HUES48 (cell line): Measurements from ENCODE around the gene WFDC12.
"Not testable (repeated sequence)": the region's sequence is repeated elsewhere in the genome, so short reads cannot be mapped to it uniquely, and the experiment has no call there.

Source experiments
- H3K27ac ChIP-seq: one replicate; pipeline ENCODE4 v1.7.0; 2013; ENCODE audit warnings: low read depth, low read length, inconsistent platforms
- H3K27me3 ChIP-seq: 2 replicates; pipeline ENCODE4 v1.6.1; 2013; ENCODE audit warnings: mild to moderate bottlenecking, low read length; ENCODE audit not compliant: control insufficient read depth, insufficient read depth
- H3K36me3 ChIP-seq: 2 replicates; pipeline ENCODE4 v1.6.1; 2013; ENCODE audit warnings: low read length; ENCODE audit not compliant: control insufficient read depth, insufficient read depth
- H3K4me1 ChIP-seq: 2 replicates; pipeline ENCODE4 v1.6.1; 2013; ENCODE audit warnings: mild to moderate bottlenecking, low read length; ENCODE audit not compliant: control insufficient read depth, insufficient read depth
- H3K4me3 ChIP-seq: 2 replicates; pipeline ENCODE4 v1.5.1; 2013; ENCODE audit warnings: mild to moderate bottlenecking, low read depth, low read length
- H3K9ac ChIP-seq: 2 replicates; pipeline ENCODE4 v1.6.1; 2013; ENCODE audit warnings: mild to moderate bottlenecking, low read depth, low read length, moderate library complexity
- H3K9me3 ChIP-seq: 2 replicates; pipeline ENCODE4 v1.6.1; 2013; ENCODE audit warnings: low read length; ENCODE audit not compliant: control insufficient read depth, insufficient read depth

WFDC12 gene, protein sequence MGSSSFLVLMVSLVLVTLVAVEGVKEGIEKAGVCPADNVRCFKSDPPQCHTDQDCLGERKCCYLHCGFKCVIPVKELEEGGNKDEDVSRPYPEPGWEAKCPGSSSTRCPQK

DNA sequence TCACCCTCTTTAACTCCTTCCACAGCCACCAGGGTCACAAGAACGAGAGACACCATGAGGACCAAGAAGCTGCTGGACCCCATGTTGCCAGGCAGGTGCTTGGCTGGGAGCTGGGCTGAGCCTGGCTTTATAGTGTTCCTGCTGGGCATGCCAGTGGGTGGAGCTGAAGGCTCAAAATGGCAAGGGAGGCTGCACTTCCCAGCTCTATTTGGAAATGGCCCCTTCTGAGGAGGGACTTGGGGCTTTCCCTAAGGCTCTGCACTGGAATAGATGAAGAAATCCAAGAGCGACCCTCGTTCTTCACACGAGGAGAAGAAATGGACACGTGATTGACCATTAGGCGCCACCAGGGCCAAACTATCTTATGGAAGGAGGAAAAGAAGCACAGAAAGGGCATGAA lies at the start of gene WFDC12:
Gene WFDC12, minus strand, starts transcription at position 101 of the 400 bp plus-strand sequence. Its CDS starts 18 bp downstream, at position 83.
- Histone ChIP-seq H3K4me3 (no peak within 1 kb of the TSS), H3K9me3 (no peaks in the 10 kb centered on the region), H3K4me1 (no peaks in the 10 kb centered on the region), H3K36me3 (no peaks in the 10 kb centered on the region), H3K27me3 (peaks cover 4% of the 10 kb centered on the region; the same call in 1 of the 2 replicates), H3K27ac (no peak within 1 kb of the TSS), H3K9ac (no peak within 1 kb of the TSS)

DNA sequence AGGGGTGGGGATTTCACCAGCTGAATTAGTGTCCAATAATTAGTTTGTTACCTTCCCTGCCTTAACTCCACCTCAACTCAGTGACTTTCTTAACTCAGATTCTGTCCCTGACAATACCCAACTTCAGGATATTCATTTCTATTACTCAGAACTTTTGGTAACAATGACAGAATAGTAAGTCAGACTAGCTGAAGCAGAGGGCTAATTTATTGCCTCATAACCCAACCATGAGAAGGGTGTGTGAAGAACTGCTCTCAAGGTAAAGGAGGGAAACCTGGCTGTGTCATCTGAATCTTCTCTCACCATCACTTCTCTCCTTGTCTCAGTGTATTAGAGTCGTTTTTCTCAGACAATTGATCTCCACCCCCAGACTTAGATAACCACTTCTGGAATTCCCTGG lies 49.3 kb upstream of the WFDC12 start:
- Histone ChIP-seq H3K4me1 (no peaks in the 10 kb centered on the region), H3K4me3 (no peak overlapping the region), H3K9ac (no peak overlapping the region), H3K27ac (no peak overlapping the region), H3K9me3 (no peaks in the 10 kb centered on the region), H3K27me3 (no peaks in the 10 kb centered on the region), H3K36me3 (no peaks in the 10 kb centered on the region)

DNA sequence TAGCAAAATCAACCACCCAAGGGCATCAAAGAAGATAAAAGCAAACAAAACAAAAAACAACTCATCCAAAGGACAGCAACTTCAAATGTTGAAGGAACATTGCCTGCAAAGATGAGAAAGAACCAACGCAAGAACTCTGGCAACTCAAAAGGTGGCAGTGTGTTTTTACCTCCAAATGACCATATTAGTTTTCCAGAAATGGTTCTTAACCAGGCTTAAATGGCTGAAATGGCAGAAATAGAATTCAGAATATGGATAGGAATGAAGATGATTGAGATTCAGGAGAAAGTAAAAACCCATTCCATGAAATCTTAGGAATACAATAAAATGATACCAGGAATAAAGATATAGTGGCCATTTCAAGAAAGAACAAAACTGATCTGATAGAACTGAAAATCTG lies 40.6 kb upstream of the WFDC12 start:
- Histone ChIP-seq H3K9ac (no peak overlapping the region), H3K4me1 (no peaks in the 10 kb centered on the region), H3K27ac (no peak overlapping the region), H3K27me3 (no peaks in the 10 kb centered on the region; the same call in 1 of the 2 replicates), H3K4me3 (no peak overlapping the region), H3K9me3 (no peaks in the 10 kb centered on the region; the same call in 1 of the 2 replicates), H3K36me3 (no peaks in the 10 kb centered on the region)

DNA sequence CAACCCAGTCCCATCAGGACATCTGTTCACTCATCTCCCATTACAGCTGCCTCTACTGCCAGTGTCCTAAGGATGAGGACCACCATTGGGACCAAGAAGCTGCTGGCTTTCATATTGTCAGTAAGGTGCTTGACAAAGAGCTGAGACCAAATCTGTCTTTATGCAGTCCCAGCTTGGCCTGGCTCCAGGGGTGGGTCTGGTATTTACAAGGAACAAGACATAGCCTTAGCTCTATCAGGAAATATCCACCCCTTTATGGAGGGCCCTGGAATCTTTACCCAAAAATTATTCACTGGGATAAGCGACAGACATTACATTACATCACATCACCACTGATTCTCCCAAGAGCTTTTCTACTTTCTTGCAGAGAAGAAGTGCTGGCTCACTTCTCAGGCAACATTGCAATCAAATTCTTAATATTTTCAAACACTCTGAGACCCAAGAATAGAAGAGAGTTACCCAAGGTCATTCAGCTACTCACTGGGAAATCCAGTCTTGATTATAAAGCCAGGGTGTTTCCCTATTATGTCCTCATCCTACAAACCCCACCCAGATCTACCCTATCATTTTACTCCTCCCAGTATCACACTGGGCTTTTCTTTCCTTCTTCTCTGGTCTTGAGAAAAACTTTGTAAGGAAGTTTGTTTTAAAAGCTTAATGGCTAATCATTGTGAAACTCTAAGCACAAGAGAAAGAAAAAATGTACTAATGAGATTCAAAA lies 39.0 kb upstream of the WFDC12 start:
- H3K36me3 ChIP-seq, result no peaks in the 10 kb centered on the region
- no peaks in the 10 kb centered on the region; the same call in 1 of the 2 replicates for H3K9me3 ChIP-seq
- no peak overlapping the region for H3K9ac ChIP-seq
- H3K27me3 ChIP-seq, result no peaks in the 10 kb centered on the region; the same call in 1 of the 2 replicates
- no peak overlapping the region for H3K27ac ChIP-seq
- no peaks in the 10 kb centered on the region for H3K4me1 ChIP-seq
- no peak overlapping the region for H3K4me3 ChIP-seq

DNA sequence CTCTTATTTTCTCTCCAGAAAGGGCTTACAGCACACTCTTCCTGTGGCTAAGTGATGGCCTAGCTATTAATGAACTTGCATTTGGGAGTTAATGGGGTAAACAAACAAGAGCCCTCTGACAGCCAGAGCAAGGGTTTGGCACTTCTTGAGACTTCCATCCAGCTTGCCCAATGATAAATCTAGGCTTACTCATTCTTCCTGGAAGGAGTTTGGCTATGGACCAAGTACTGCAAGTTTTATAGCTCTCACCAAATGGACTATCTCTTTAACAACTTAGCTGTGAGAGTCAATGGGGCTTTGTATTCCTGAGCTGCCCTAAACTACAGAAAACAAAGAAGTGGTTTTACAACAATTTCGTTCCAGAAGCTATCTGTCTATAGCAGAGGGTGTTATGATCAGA lies 33.7 kb upstream of the WFDC12 start:
- no peak overlapping the region for H3K4me3 ChIP-seq
- no peaks in the 10 kb centered on the region for H3K36me3 ChIP-seq
- no peaks in the 10 kb centered on the region; the same call in 1 of the 2 replicates for H3K9me3 ChIP-seq
- H3K4me1 ChIP-seq, result no peaks in the 10 kb centered on the region
- H3K27ac ChIP-seq, result no peak overlapping the region
- no peaks in the 10 kb centered on the region for H3K27me3 ChIP-seq
- H3K9ac ChIP-seq, result no peak overlapping the region

DNA sequence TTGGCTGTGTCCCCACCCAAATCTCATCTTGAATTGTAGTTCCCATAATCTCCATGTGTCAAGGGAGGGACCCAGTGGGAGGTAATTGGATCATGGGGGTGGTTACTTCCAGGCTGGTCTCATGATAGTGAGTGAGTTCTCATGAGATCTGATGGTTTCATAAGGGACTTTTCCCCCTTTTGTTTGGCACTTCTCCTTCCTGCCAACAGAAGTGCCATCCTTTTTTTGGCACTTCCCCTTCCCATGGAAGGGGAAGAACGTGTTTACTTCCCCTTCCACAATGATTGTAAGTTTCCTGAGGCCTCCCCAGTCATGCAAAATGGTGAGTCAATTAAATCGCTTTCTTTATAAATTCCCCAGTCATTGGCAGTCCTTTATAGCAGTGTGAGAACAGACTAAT lies 32.4 kb upstream of the WFDC12 start:
- Histone ChIP-seq H3K4me3 (no peak overlapping the region), H3K27ac (no peak overlapping the region), H3K9me3 (no peaks in the 10 kb centered on the region), H3K9ac (no peak overlapping the region), H3K36me3 (no peaks in the 10 kb centered on the region), H3K27me3 (no peaks in the 10 kb centered on the region), H3K4me1 (no peaks in the 10 kb centered on the region)

DNA sequence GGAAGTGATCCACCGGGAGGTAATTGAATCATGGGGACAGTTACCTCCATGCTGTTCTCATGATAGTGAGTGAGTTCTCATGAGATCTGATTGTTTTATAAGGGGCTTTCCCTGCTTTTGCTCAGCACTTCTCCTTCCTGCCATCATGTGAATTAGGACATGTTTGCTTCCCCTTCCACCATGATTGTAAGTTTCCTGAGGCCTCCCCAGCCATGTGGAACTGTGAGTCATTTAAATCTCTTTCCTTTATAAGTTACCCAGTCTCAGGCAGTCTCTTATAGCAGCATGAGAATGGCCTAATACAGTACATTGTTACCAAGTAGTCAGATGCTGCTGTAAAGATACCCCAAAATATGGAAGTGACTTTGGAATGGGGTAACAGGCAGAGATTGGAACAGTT lies 30.5 kb upstream of the WFDC12 start:
- H3K9me3 ChIP-seq, H3K36me3 ChIP-seq, H3K4me3 ChIP-seq, H3K9ac ChIP-seq, H3K4me1 ChIP-seq, H3K27ac ChIP-seq, H3K27me3 ChIP-seq: not testable (repeated sequence)

DNA sequence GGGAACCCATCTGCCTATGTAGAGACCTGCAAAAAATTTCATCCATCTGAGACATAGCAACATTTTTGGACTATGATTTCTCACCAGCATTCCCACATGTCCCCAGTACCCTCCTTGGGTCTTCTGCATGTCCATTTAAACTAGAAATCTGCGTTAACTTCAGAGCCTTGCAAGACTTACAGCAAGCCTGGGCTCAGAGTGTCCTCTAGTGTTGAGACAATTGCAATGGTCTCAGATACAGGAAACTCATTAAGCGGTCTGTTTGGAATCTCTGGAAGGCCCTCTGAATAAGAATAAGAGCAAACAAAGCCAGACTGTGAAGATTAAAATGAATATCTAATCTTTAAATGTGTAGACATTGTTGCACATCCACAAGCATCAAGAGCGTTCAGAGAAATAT lies 29.9 kb upstream of the WFDC12 start:
- Histone ChIP-seq H3K36me3 (no peaks in the 10 kb centered on the region), H3K9ac (no peak overlapping the region), H3K27ac (no peak overlapping the region), H3K4me3 (no peak overlapping the region), H3K4me1 (no peaks in the 10 kb centered on the region), H3K27me3 (peaks cover 8% of the 10 kb centered on the region; the same call in 1 of the 2 replicates), H3K9me3 (no peaks in the 10 kb centered on the region)

DNA sequence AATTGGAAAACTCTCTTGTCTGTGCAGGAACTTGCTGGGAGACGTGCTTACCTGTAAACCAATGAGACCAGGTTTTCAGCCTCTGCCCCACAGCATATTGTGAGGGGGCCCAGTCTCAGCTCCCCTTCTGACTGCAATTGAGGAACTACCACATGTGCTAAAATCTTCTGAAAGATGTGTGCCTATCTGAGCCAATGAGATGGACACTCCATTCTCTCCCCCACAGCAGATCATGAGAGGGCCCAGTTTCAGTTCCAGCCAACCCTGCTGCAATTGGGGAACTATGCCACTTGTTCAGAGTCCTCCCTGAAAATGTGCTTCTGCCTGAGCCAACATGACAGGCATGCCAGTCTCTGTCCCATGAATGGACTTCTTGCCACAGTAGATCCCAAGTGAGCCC lies 29.5 kb upstream of the WFDC12 start:
- Histone ChIP-seq H3K4me3 (no peak overlapping the region), H3K9ac (no peak overlapping the region), H3K4me1 (no peaks in the 10 kb centered on the region), H3K36me3 (no peaks in the 10 kb centered on the region), H3K9me3 (no peaks in the 10 kb centered on the region), H3K27me3 (peaks cover 11% of the 10 kb centered on the region; the same call in 1 of the 2 replicates), H3K27ac (no peak overlapping the region)

DNA sequence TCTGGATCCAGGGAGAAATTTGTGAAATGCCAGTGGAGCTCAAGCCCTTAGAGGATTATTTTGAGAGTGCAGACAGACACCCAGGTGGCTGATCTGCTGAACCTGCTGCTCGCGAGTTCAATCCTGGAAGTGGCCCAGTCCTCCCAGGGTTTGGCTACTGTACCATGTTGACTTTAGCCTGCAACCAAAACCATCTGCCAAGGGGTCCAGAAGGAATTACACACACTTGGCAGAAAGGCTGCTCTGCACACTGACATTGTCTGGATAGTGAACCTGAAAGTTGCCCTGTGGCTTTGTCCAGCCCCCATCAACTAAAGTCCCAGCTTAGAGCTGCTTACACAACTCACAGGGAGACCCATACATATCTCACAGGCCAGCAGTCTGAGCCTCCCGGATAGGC lies 28.9 kb upstream of the WFDC12 start:
- Histone ChIP-seq H3K27ac (no peak overlapping the region), H3K4me3 (no peak overlapping the region), H3K27me3 (peaks cover 11% of the 10 kb centered on the region; the same call in 1 of the 2 replicates), H3K9me3 (no peaks in the 10 kb centered on the region), H3K4me1 (no peaks in the 10 kb centered on the region), H3K9ac (no peak overlapping the region), H3K36me3 (no peaks in the 10 kb centered on the region)

DNA sequence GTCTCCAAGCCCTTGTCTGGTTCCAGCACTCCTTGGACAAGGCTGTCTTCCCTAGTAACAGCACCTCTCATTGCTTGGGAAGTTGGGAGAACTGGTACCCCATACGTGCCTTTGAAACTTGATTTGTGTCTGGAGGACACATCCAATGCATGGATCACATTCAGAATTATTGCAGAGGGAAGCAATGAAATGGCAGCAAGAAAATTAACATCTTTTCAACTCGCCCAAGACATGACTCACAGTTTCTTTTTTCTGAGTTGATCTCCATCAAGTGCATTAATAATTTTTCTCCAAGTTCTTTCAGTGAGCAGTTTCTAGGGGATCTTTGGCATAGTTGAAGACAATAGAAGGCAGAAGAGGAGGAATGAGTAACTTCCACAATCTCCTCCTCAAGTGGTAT lies 28.1 kb upstream of the WFDC12 start:
- H3K36me3 ChIP-seq, result no peaks in the 10 kb centered on the region
- no peaks in the 10 kb centered on the region for H3K9me3 ChIP-seq
- no peak overlapping the region for H3K4me3 ChIP-seq
- no peaks in the 10 kb centered on the region for H3K4me1 ChIP-seq
- no peak overlapping the region for H3K27ac ChIP-seq
- H3K9ac ChIP-seq, result no peak overlapping the region
- H3K27me3 ChIP-seq, result peaks cover 11% of the 10 kb centered on the region; the same call in 1 of the 2 replicates
